ENCODE data around the gene ELOVL7. TPM values are rescaled to one million over a fixed set of nuclear protein-coding genes. Genes with fewer than 3 reads are reported as not detected.
"Not testable (repeated sequence)": the region's sequence is repeated elsewhere in the genome, so short reads cannot be mapped to it uniquely, and the experiment has no call there.

ELOVL7 gene
- total RNA-seq, 1 experiment from 2014 or later = 4.4 TPM

DNA sequence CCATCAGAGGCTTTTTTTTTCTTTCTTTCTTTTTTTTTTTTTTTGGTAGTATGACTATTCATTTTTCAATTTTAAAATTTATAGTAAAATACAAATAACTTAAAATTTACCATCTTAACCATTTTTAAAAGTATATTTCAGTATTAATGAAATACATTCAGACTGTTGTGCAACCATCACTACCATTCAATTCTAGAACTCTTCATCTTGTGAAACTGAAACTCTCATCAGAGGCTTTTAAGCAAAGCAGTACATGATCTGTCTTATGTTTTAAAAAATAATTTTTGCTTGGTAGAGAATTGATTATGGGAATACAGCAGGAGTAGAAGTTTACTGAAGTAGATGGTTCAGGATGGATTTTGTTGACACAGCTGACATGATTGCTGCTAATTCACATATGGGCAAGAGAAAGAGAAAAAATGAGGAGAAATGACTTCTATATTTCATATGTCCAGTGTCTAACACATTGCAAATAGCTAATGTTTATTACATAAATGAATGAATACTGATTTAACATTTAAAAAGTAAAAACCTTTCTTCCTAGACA lies 13.4 kb downstream of the ELOVL7 start:
- DNase-seq (ENCODE audit: low spot score) = no peak

- DNase-seq (ENCODE audit: low spot score) = no peak
These were observed 14.4 kb downstream of the ELOVL7 start for GRCh38 chr5:60829490-60830266.

- DNase-seq (ENCODE audit: low spot score) = no peak
These were observed 16.9 kb downstream of the ELOVL7 start for GRCh38 chr5:60827201-60827600.

- DNase-seq (ENCODE audit: low spot score) = no peak
These were observed 17.4 kb downstream of the ELOVL7 start for GRCh38 chr5:60826653-60827052.

DNA sequence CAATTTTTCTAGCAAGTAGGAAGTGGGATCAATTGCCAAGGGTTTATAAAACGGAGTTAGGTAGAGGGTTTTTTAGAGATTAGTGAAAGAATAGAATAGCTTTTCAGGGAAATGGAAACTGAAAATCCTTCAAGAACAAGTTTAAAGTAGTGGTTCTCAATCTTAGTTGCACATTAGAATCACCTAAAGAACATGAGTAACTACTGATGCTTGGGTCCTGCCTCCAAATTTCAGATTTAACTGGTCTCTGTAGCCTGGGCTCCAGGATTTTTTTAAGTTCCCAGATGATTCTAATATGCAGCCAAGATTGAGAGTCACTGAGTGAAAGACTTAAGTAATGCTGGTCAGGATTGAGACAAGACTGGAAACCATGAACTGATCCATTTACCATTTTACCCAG lies 20.5 kb downstream of the ELOVL7 start:
- no peak for DNase-seq (ENCODE audit: low spot score)

- no peak for DNase-seq (ENCODE audit: low spot score)
These were observed 21.8 kb downstream of the ELOVL7 start for GRCh38 chr5:60822285-60822556.

DNA sequence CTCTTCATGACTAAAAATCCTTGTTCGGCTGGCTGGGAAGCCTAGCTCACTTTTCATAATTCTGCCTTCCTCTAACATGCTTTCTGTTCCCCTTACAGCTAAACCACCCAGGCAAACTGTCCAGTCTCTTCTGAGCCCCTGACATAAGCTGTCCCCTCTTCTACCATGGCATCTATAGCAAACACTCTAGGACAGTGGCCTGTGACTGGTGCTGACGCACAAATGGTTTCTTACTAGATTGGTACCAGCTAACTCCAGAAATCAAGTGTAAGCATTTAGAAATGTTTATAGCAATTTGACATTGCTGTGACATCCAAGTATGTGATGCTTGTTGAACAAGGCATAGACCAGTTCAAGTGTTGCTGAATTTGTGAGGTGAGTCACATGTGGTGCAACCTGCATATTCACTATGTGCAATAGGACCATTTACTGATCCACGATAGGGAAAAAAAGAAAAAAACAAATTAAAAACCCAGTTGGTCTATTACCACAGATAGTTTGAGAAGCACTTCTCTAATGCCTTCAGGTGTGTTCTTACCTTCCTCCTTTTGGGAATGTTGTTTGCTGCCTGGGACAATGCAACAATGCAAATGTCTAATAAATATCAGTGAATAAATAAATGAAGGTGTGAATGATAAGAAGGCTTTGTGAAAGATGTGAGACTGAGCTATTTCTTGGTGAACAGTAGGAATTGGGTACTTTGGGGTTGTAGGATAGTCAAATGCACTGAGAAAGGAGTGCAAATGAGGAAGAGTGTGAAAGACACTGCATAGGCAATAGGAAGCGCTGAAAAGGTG lies 22.4 kb downstream of the ELOVL7 start:
- DNase-seq (ENCODE audit: low spot score) = no peak

DNA sequence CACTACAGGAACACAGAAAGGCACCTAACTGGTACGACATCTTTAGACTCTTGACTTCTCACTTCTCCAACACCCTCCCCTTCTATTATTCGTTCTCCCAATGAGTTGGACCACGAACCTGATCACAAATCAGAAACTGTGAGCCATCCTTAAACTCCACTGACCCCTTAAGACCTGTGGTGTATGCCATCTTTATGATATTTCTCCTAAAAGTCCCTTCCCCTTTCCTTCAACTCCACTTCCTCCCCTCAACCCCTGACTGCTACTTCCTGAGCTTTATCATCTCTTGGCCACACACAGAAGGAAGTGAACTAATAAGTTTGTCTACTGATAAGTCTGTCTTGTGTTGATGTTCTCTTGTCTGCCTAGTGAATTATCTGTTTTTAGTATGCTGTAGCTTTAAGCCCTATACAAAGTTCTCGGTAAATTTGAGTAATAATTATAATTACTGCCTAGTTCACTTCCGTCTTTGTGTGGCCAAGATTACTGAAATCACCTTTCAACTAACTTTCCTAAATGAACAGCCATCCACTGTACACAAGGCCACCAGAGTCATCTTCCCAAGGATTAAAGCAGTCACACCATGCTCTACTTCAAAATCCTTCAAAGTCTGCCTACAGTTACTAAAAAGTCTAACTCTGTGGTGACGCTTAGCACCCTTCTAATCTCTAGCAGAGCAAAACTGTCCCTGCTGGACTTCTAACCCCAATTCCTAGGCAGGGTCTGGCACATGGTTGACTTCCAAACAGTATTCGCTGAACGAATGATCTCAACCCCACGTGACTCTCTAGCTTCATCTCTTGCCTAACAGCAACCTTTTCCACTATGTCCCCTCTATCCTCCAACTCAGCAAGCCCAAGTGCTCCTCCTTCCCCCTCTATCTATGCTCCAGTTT lies 23.2 kb downstream of the ELOVL7 start:
- DNase-seq (ENCODE audit: low spot score) = no peak

GRCh38 chr5:60816138-60816537 lies 27.9 kb downstream of the ELOVL7 start:
- not testable (repeated sequence) for DNase-seq (ENCODE audit: low spot score)

GRCh38 chr5:60814498-60814897 lies 29.6 kb downstream of the ELOVL7 start:
- no peak for DNase-seq (ENCODE audit: low spot score)

GRCh38 chr5:60812426-60812825 lies 31.6 kb downstream of the ELOVL7 start:
- DNase-seq (ENCODE audit: low spot score) = peak; percentile 12

- DNase-seq (ENCODE audit: low spot score) = no peak
These were observed 33.0 kb downstream of the ELOVL7 start for GRCh38 chr5:60811105-60811504.

DNA sequence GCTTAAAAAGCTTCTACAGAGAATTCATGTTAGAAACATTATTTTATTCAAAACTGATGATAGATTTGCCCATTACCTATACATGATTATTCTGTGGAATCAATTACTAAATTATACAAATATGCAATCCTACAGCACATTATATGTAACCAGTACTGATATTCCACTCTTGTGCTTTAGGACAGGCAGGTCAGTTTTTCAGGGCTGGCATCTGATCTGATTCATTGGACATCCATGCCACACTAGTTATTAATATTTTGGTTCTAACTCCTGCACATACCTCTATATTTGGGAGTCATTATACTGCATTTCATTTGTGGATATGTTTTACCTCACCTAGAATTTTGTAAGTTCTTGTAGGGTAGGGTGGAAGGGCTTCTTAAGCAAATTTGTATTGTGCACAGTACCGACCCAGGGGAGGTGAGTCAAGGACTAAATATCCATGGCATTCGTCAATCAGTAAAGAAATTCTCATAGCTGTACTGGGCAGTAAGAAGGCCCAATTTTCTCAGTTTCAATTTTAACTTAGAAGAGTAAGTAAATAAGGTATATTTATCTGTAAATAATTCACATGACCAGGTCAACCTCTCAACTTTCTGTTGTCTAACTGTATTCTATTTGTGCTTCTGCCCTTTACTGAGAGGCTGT lies 33.5 kb downstream of the ELOVL7 start:
- no peak for DNase-seq (ENCODE audit: low spot score)

GRCh38 chr5:60809891-60810425 lies 34.1 kb downstream of the ELOVL7 start:
- no peak for DNase-seq (ENCODE audit: low spot score)

- DNase-seq (ENCODE audit: low spot score) = no peak
These were observed 37.4 kb downstream of the ELOVL7 start for GRCh38 chr5:60806591-60807243.

GRCh38 chr5:60805463-60805862 lies 38.6 kb downstream of the ELOVL7 start:
- no peak for DNase-seq (ENCODE audit: low spot score)

- DNase-seq (ENCODE audit: low spot score) = no peak
These were observed 40.4 kb downstream of the ELOVL7 start for GRCh38 chr5:60803712-60804111.

DNA sequence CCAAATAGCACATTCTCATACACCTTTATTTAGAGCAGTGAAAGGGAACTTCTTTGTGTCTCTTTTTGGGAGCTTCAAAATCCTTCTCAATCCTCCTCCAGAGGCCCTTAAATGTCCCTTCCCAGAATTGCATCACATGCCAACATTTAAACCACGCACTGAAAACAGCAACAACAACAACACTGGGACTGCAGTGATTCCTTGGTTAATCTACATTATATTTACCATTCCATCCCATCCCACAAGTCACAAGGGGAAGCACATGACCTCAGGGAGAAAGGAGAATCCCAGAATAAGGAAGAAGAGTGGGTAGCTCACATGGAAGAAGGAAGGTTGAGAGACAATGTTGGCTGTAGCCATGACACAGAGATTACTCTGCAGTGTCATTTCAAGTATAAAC lies 41.1 kb downstream of the ELOVL7 start:
- no peak for DNase-seq (ENCODE audit: low spot score)

GRCh38 chr5:60802226-60802625 lies 41.8 kb downstream of the ELOVL7 start:
- DNase-seq (ENCODE audit: low spot score) = no peak

GRCh38 chr5:60797482-60798153 lies 46.5 kb downstream of the ELOVL7 start:
- no peak for DNase-seq (ENCODE audit: low spot score)

All from HT-29 (cell line).